Measurements from ENCODE around the gene RAC3.
"Not testable (repeated sequence)": the region's sequence is repeated elsewhere in the genome, so short reads cannot be mapped to it uniquely, and the experiment has no call there.

The RAC3 gene

GRCh38 chr17:82025401-82026107 lies 5.9 kb upstream of the RAC3 start:
- no peak for DNase-seq

GRCh38 chr17:82028246-82028645 lies 3.2 kb upstream of the RAC3 start:
- no peak for DNase-seq

- no peak for DNase-seq
Measured at GRCh38 chr17:82028966-82029365, 2.5 kb upstream of the RAC3 start.

GRCh38 chr17:82029391-82029790 lies 2.1 kb upstream of the RAC3 start:
- no peak for DNase-seq

GRCh38 chr17:82029990-82030469 lies 1.4 kb upstream of the RAC3 start:
- DNase-seq: no peak

GRCh38 chr17:82030470-82031302 lies 792 bp upstream of the RAC3 start:
- DNase-seq: peak; percentile 93

GRCh38 chr17:82031885-82032627 lies 578 bp downstream of the RAC3 start:
- DNase-seq: peak; percentile 85

- DNase-seq: no peak
Measured at GRCh38 chr17:82033359-82034085, 2.0 kb downstream of the RAC3 start.

- DNase-seq: no peak
Measured at GRCh38 chr17:82034371-82035011, 3.0 kb downstream of the RAC3 start.

GRCh38 chr17:82035488-82035887 lies 4.0 kb downstream of the RAC3 start:
- no peak for DNase-seq

GRCh38 chr17:82035956-82036633 lies 4.6 kb downstream of the RAC3 start:
- no peak for DNase-seq

- no peak for DNase-seq
Measured at GRCh38 chr17:82036634-82037091, 5.2 kb downstream of the RAC3 start.

GRCh38 chr17:82037092-82037888 lies 5.8 kb downstream of the RAC3 start, which contains the start of gene DCXR:
TSS of gene DCXR (minus strand) at chr17:82037697. CDS start at chr17:82037682, 15 bp downstream.
- peak; percentile 98 for DNase-seq

GRCh38 chr17:82037889-82038195 lies 6.4 kb downstream of the RAC3 start:
- no peak for DNase-seq

- not testable (repeated sequence) for DNase-seq
Measured at GRCh38 chr17:82038796-82039409, 7.4 kb downstream of the RAC3 start.

- no peak for DNase-seq
Measured at GRCh38 chr17:82039695-82040299, 8.3 kb downstream of the RAC3 start.

GRCh38 chr17:82041144-82041814 lies 9.8 kb downstream of the RAC3 start:
- DNase-seq: no peak

- no peak for DNase-seq
Measured at GRCh38 chr17:82042649-82043048, 11.2 kb downstream of the RAC3 start.

GRCh38 chr17:82043507-82043906 lies 12.0 kb downstream of the RAC3 start:
- no peak for DNase-seq
